Stimulated activated CD4-positive, alpha-beta T cell treated with anti-CD3 and anti-CD28 coated beads, Interleukin-4, amount 100 ng/mL, for 24 hours (primary cell): ENCODE data around the gene PRKCQ.
"Not testable (repeated sequence)": the region's sequence is repeated elsewhere in the genome, so short reads cannot be mapped to it uniquely, and the experiment has no call there.

Experiments
- DNase-seq: peaks from one replicate; pipeline ENCODE4 v3.0.0-alpha.2; 2020

PRKCQ gene

DNA sequence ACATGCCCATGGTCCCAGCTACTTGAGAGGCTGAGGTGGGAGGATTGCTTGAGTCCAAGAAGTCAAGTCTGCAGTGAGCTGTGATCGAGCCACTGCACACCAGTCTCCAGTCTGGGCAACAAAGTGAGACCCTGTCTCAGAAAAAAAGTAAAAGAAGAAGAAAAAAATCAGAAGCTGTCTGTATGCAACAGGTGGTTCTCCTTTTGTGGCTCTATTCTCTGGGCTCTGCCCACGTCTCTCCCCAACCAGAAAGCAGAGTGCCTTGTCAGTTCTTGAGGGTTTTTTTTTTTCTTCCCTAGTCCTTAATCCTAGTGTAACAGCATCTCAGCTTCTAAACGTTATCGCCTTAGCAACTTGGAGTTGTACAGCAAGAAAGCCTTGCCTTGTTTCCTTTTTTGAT lies 89.5 kb downstream of the PRKCQ start:
- no peak for DNase-seq

DNA sequence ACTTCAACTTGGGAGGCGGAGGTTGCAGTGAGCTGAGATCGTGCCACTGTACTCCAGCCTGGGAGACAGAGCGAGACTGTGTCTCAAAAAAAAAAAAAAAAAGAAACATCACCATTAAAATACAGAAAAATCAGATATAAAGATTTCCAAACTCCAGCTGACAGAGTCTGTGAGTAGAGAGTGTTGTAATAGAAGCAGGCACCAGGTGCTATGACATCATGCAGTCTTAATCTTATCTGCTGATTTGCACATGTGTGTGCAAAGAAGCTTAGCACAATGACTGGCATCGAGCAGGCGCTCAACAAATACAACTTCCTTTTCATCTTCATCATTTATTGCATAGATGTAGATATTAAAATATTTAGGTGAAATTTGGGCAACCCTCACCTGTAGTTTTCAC lies 92.2 kb downstream of the PRKCQ start:
- DNase-seq: no peak

DNA sequence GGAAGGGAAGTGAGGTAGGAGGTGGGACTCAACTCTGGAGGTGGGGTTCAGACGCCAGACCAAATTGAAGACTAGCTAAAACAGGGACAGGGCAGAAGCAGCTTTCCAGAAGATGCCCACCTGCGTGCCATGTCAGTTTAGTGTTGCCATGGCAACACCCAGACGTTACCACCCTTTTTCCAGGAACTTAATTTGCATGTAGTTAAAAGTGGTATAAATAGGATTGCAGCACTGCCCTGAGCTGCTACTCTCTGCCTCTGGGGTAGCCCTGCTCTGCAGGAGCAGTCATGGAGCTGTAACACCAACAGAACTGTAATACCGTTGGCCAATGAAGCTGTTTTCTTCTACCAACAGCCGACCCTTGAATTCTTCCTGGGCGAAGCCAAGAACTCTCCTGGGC lies 93.8 kb downstream of the PRKCQ start:
- no peak for DNase-seq

DNA sequence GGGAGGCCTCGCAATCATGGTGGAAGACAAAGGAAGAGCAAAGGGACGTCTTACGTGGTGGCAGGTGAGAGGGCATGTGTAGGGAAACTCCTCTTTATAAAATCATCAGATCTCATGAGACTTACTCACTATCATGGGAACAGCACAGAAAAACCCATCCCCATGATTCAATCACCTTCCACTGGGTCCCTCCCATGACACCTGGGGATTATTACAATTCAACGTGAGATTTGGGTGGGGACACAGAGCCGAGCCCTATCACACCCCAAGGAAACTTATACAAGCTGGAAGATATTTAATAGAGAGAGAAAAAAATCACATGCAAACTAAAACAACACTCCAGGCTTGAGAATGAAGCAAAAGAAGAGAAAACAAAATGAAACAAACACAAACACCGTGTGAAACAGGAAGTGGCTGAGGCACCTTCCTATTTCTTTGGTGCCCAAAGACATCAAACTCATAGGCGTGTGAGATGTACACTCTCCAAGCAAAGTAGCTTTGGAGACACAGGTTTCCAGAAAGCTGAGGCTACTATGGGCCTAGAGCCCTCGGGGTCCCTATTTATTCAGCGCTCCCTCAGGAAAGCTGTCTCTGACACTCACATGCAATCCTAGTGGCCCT lies 97.2 kb downstream of the PRKCQ start:
- no peak for DNase-seq

DNA sequence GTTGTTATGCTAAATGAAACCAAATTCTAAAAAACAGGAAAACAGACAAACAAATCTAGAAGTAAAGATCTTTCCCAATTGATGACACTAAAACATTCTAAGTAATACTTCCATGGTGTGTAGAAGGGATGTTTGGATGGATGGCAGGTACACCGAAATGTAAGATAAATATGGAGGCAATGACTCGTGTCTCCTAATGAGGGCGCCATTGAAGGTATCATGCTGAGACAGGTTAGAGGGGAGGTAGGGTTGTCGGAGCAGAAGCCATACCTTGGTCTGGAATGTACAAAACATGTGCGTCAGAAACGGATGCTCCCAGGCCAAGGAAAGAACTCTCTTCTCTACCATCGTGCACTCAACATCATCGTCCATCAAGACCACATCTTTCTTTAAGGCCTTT lies 101.4 kb downstream of the PRKCQ start:
- no peak for DNase-seq

DNA sequence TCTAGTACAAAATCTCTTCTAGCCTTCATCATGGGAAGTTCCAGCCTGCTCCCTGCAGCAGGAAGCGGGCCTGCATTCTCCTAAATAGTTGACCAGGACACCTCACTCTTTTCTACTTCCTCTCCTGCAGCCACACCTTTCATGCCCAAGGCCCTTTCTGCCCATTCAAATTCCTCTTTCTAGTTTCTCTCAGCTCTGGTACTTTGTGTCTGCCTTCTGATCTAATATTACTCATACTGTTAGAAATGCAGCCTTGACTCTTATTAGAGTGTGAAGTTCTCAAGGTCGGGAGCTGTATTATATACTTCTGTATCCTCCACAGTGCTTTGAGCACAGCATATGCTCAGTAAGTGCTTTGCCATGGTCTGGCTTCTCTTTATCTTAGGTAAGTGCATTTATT lies 103.1 kb downstream of the PRKCQ start:
- DNase-seq: no peak

DNA sequence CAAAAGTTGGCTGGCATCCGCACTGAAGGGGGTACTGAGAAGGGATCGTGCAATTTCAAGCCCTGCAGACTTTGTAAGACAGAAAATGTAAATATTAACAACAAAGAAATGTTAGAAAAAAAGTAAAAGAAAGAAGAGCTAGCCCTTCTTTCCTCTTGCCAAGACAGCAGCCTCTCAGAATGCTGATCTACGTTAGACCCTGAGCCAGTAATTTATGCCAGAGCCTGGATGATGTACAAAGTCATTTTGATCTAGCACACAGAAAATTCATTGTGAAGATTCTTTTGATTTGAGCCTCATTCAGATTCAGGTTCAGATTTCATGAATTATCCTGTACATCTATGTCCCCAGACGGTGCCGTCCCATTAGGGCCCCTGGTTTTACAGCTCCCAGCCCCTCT lies 105.2 kb downstream of the PRKCQ start:
- DNase-seq: no peak

DNA sequence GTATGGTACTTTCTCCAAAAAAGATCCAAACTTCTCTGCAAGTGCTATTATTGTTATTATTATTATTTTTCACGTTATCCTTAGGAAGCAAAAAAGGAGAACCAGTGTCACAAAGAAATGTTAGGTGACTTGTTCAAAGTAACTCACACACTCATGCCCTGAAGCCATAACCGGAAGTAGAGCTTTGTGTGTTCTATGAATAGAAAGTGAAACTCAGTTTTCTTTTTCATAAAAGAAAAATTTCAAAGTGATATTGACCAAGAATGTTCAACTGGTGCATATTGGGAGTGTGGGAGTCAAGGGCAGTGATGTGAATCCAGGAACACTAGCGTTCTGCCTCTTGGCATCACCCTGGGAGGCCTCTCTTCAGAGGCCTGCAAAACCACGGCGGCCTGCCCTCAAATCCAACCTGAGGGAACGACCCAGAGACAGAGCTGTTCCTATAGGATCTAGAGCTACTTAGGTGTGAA lies 106.1 kb downstream of the PRKCQ start:
- DNase-seq: peak; percentile 42

DNA sequence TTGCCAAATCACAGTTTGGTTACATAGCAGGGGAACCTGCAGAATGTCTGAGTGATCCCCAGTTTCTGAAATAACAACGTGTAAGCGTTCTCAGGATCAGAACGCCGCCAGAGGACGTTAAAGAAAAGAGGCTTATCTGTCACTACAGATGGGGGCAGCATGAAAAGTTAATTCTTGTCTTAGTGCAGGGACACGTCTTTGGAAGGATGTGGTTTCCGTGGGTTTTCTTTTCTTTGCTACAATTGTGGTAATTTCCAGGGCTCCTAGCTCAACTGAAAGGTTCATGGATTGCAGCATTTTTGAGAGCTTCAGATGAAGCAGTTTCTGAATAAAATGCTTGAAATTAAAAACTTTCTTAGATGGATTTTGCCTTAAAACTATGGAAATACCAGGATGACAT lies 106.6 kb downstream of the PRKCQ start:
- peak; percentile 51 for DNase-seq

DNA sequence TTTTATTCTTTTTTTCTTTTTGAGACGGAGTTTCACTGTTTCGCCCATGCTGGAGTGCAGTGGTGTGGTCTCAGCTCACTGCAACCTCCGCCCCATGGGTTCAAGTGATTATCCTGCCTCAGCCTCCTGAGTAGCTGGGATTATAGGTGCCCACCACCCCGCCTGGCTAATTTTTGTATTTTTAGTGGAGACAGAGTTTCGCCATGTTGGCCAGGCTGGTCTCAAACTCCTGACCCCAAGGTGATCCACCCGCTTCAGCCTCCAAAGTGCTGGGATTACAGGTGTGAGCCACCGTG lies 107.4 kb downstream of the PRKCQ start:
- DNase-seq: not testable (repeated sequence)

DNA sequence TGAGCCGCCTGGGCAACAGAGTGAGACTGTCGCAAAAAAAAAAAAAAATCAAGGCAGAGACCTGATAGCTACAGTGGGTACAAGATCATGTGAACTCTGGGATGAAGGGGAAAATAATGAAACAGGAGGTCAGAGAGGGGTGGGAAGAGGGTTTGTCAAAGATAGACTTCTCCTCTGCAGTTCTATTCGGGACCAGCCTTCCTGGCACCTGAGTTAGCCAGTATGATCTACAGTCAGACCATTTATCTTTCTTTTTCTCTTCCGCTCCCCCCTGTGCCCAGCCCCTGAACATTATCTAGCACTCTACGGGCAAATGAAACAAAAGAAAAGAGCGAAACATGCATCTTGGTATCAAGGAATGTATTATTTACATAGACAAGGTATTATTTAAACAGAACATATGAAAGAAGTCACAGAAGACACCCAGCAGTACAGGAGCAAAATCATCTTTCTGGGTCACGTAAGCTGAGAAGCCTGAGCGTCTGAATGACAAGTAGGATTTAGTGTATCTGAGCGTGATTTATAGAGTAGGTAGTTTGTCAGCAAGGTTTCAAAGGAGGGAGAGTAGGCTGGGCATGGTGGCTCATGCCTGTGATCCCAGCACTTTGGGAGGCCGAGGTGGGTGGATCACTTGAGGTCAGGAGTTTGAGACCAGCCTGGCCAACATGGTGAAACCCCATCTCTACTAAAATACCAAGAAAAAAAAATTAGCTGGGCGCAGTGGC lies 109.0 kb downstream of the PRKCQ start:
- no peak for DNase-seq

DNA sequence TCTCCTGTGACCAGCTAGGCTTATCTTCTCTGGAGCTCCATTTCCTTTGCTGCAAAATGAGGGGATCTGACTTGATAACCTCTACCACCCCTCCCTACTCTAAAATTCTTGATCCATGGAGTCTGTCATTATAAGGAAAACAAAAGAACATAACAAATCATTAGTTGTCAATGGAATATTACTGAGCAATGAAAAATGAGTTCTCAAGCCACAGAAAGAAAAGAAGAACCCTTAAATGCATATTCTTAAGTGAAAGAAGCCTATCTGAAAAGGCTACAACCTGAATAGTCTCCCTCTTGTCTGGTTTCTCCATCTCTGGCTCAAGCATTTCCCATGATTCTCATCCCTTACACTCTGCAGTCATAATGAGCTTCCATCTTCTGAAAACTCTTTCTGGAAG lies 110.4 kb downstream of the PRKCQ start:
- no peak for DNase-seq

DNA sequence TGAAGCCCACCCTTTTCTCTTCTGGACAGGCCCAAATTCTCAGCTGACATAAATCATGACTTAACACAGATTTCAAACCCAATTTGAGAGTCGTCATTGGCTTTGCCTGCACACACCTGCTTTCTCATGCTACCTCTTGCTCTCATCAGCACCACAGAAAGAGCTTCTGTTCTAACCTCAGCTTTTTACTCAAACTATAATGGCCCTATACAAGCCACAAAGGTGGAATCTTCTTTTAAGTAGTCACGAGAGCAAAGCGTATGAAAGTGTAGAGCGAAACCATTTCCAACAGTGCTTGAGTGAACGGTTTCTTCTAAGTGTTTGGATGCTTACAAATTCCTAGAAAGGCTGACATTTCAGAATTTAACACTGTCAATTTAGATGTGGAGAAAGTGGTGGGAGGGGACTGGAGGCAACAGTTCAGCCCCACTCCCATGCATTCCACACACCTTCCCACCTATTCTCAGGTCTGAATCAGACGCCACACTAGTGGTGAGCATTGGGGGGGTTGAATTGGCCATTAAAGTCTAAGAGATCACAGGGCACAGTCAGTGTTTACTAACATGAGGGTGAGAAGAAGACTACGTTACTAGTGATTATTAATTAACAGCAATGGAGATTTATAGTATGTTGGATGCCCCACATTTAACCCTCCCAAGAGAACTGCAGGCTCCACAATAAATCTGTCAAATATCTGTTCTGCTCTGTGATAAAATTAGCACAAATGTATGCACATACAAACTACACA lies 114.0 kb downstream of the PRKCQ start:
- peak; percentile 48 for DNase-seq

DNA sequence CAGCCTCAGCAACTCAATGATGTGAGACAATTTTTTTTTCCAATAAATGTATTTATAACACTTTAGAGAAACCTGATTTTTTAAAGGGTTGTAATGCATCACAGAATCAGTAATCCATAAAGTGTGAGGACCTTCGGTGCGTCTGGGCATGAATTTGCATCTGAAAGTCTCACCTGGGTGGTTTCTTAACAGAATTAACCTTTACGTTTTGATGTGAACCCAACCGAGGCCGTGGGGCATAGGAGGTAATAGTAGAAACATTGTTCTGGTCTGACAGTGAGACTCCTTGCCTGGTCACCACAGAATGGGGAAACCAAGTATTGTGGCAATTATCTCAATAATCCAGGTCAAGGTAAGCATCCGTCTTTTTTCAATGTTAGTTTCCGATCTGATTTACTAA lies 114.6 kb downstream of the PRKCQ start:
- no peak for DNase-seq

DNA sequence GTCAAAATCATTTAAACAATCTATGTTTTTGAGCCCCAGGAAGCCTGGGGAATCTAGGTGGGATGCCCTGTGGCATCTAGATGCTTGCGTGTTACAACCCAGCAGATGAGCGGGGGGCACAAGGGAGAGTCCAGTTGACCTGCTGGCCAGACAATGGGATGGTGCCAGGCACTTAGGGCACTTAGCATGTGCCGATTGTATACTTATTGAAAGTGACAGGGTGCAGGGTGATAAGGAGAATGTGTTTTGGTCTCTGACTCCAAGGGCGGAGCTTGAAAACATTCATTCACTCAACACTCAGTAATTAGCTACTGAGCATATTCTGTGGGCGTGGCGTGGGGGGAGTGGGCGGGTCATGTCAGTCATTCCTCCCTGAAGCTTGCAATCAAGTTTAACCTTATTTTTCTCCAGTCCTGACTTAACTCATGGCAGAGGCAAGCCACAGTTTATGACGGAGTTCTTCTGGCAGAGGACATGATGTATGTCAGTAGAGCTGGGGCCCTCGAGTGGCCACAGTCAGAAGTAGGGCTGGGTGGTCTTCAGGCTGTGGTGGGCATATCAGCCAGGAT lies 115.1 kb downstream of the PRKCQ start:
- DNase-seq: no peak

DNA sequence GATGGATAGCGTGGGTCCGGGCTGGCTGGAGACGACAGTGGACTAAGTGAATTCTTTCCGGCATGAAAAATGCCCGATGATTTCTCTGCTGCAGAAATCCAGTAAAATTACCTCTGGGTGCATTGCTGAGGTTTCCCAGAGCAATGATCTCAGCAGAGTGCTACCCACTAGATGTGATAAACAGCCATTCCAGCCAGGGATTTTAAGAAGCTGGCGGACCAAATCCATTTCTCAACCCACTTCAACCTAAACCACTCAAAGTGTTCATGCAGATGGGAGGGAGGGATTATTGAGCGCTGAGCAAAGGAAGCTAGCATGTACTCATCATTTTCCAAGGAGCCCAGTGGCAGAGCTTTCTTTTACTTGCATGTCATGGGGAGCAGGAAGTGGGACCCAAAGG lies 116.7 kb downstream of the PRKCQ start:
- DNase-seq: no peak

DNA sequence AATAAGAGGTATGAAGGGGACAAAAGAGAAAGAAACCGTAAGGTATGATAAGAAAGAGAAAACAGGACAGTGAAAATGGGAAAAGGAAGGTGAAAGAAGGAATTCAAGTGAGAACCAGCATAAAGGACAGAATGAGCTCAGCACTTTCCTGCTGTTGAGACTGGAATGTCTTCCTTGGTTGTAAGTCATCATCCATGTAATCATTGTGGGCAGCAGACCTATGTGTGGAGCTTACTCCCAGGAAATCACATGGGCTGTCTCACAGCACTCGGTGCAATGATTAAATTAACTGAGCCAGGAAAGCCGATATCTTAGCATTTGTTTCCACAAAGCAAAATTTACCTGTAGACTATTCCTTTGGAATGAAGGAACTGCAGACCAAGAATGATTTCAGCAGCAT lies 118.1 kb downstream of the PRKCQ start:
- DNase-seq: no peak

DNA sequence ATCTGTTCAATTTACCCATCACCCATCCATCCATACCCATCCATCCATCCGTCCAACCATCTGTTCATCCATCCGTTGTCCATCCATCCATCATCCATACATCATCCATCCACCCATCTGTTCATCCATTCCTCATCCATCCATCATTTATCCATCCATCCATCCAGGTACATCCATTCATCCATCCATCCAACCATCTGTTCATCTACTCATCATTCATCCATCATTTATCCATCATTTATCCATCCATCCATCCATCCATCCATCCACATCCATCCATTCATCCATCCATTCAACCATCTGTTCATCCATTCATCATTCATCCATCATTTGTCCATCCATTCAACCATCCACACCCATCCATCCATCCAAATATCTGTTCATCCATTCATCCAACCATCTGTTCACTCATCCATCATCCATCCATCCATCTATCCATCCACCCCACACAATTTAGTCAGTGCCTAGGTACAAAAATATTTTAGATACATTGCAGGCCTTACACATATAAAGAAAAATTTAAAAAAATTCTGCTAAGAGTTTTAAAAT lies 119.1 kb downstream of the PRKCQ start:
- no peak for DNase-seq

DNA sequence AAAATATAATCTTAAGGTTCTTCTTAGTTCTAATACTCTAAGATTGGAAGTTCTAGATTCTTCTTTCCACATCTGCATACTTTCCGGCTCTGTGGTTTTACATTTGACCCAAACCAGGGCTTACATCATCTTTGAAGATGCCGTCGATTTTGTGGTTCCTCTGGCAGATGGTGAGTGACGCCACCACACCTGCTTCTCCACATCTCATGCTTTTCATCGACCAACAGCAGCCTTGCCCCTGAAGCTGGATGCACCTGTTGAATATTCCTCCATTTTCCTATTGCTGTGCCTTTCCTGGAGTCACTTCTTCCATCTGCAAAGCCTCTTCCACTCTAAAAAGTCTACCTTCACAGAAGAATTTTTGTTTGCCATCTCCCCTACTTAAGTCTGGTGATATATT lies 121.3 kb downstream of the PRKCQ start:
- no peak for DNase-seq

DNA sequence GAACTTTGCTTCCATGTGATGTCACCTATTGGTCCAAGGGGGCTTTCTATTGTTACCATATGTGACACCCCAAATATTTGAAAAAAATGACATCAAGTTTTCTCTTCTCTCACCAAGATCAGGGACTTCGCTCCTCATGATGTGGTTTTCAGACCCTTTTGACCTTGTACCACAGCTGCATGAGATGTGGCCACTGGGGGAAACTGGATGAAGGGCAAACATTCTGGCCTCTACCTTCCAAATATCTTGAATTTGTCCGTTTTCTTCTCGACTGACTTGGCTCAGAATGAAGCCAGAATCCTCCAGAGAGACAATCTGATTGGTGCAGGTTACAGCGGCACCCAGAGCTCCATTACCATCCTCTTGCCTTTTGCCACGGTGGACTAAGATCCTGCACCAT lies 122.7 kb downstream of the PRKCQ start:
- DNase-seq: no peak

DNA sequence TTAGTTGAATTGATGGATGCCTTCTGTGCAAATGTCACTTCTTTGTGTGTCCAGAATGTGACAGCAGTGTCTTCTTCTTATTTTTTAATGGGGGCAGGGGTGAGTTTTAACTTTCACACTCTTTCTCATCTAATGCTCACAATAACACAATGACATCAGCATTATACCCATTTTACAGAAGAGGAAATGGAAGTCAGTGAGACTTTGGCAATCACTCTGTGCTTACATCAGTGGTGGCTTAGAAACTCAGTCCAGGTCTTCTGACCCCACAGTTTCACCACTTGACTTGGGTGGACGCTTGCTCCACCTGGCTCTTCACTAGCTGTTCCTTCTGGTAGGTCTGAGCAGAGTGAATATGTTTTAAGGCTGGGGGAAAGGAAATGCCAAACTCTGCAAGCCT lies 124.0 kb downstream of the PRKCQ start:
- DNase-seq: no peak

DNA sequence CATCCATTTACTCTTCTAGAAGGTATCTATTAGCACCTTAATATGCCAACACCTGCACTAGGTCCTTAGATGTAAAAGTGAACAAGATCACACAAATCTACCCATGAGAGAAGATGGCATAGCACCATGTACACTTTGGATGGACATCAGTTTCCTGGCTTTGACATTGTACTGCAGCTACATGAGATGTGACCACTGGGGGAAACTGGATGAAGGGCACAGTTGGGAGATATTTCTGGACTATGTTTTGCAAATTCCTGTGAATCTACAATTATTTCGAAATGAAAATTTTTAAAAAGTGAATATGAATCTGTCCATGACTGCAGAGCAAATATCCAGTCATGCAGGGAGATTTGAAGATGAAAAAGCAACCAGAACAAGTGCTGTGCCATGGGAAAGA lies 124.5 kb downstream of the PRKCQ start:
- no peak for DNase-seq

DNA sequence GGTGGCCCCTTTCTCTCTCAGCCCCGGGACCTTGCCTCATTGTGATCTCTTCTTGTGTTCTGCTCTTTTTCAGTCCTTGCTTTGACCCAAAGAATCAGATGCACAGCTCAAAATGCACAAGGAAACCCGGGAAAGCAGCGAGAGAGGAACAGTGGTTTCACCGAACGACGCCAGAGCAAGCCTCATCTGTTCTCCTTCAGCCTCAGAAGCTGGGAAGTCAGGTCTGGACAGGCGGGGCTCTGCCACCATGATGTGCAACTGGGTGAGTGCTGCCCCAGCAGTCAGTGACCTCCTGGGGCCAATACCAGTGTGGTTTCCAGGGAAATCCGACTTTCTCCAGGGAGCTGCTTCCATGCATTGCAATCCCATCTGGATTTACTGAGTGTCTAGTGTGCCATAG lies 133.4 kb downstream of the PRKCQ start:
- no peak for DNase-seq
